Activated naive CD8-positive, alpha-beta T cell (primary cell): ENCODE measurements around the gene SORCS2.
"Not testable (repeated sequence)": the region's sequence is repeated elsewhere in the genome, so short reads cannot be mapped to it uniquely, and the experiment has no call there.

ENCODE experiments used
- H3K27ac Mint-ChIP-seq: one replicate; pipeline ENCODE4 v1.8.0; 2021; ENCODE audit warnings: mixed read lengths
- H3K27me3 Mint-ChIP-seq: one replicate; pipeline ENCODE4 v1.8.0; 2021; ENCODE audit warnings: mixed read lengths
- H3K36me3 Mint-ChIP-seq: one replicate; pipeline ENCODE4 v1.8.0; 2021; ENCODE audit warnings: mixed read lengths
- H3K4me1 Mint-ChIP-seq: one replicate; pipeline ENCODE4 v1.8.0; 2021; ENCODE audit warnings: low read depth, mixed read lengths
- H3K4me3 Mint-ChIP-seq: one replicate; pipeline ENCODE4 v1.8.0; 2021; ENCODE audit warnings: mild to moderate bottlenecking, mixed read lengths
- H3K9me3 Mint-ChIP-seq: one replicate; pipeline ENCODE4 v1.8.0; 2021; ENCODE audit warnings: low read depth, mixed read lengths

SORCS2 gene

DNA sequence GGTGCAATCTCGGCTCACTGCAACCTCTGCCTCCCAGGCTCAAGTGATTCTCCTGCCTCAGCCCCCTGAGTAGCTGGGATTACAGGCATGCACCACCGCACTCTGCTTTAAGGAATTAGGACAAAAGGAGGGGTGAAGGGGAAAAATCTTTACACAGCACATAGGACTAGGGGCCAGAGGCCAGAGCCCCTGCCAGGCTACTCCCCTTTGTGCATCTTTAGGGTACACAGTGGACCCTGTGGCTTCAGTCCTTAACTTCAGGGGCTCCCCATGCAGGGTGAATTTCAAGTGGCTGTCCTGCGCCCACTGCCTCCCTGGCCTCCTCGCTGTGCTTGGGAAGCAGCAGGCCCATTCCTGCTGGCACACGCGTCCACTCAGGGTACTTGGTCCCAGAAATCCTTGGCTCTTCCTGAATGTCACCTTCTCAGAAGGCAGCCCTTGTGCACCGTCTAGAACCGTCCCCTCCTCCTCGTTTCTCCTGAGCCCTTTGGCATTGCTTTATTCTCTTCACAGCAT is 381.3 kb downstream of the SORCS2 start:
- H3K4me3 Mint-ChIP-seq, result no peak overlapping the region
- H3K27ac Mint-ChIP-seq, result no peak overlapping the region
- peaks cover 23% of the 10 kb centered on the region for H3K9me3 Mint-ChIP-seq
- peaks cover 14% of the 10 kb centered on the region for H3K36me3 Mint-ChIP-seq
- H3K27me3 Mint-ChIP-seq, result peaks cover 5% of the 10 kb centered on the region
- H3K4me1 Mint-ChIP-seq, result no peaks in the 10 kb centered on the region

DNA sequence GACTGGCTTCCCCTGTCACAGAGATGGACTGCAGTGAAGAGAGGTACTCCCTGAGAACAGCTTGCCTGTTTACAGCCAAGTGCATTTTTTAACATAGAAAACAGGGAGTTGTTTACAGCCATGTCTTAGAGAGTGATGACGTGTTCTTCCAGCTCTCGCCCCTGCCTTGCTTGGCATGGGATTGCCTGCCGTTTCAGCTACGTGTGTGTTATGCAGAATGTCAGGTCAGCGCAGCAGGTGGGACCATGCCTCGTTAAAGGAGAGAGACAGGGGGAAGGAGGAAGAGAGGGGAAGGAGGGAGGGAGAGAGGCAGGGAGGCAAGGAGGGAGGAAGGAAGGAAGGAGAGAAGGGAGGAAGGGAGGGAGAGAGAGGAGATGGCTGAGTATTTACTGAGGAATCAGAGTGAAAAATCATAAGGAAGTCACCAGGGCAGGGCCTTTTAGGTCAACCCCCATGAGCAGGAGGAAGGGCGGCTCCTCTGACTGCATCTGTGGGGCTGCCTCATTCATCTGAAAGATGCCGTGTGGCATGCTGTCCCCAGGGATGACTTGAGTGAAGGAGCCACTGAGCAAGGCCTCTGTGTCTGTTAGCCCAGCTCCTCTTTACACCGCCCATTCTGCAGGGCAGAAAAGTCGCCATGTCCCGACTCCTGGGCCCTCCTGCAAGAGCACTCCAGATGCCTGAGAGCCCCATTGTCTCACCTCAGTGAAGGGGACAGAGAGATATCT is 382.1 kb downstream of the SORCS2 start:
- Mint-ChIP-seq H3K9me3 (peaks cover 29% of the 10 kb centered on the region), H3K27ac (no peak overlapping the region), H3K27me3 (peaks cover 5% of the 10 kb centered on the region), H3K4me1 (no peaks in the 10 kb centered on the region), H3K4me3 (no peak overlapping the region), H3K36me3 (peaks cover 14% of the 10 kb centered on the region)

DNA sequence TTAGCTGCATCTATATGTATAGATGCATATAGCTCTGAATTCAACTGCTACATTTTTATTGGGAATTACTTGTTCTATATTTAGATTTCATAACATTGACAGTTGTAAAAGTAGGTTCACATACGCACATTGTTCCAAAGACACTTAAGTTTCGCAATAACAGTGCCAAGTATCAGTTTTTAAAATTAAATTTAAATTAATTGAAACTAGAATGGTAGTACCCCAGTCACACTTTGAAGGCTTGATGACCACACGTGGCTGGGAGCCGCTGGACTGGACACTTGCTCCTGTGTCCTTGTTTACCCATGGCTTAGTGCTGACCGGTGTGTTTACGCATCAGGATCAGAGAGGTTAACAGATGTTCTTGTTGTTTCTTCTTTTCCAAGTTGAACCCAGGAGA is 383.1 kb downstream of the SORCS2 start:
- no peak overlapping the region for H3K4me3 Mint-ChIP-seq
- peaks cover 14% of the 10 kb centered on the region for H3K36me3 Mint-ChIP-seq
- peaks cover 5% of the 10 kb centered on the region for H3K27me3 Mint-ChIP-seq
- H3K9me3 Mint-ChIP-seq, result peaks cover 33% of the 10 kb centered on the region
- no peak overlapping the region for H3K27ac Mint-ChIP-seq
- no peaks in the 10 kb centered on the region for H3K4me1 Mint-ChIP-seq

DNA sequence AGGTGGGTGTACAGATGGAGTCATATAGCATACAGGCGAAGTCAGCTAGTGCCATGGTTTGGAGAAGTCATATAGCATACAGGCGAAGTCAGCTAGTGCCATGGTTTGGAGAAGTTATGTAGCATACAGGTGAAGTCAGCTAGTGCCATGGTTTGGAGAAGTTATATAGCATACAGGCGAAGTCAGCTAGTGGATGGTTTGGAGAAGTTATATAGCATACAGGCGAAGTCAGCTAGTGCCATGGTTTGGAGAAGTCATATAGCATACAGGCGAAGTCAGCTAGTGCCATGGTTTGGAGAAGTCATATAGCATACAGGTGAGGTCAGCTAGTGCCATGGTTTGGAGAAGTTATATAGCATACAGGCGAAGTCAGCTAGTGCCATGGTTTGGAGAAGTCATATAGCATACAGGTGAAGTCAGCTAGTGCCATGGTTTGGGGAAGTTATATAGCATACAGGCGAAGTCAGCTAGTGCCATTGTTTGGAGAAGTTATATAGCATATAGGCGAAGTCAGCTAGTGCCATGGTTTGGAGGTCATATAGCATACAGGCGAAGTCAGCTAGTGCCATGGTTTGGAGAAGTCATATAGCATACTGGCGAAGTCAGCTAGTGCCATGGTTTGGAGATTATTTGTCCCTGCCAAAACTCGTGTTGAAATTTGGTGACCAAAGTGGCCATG is 385.2 kb downstream of the SORCS2 start:
- H3K27ac Mint-ChIP-seq, result not testable (repeated sequence)
- H3K9me3 Mint-ChIP-seq, result peaks cover 33% of the 10 kb centered on the region

DNA sequence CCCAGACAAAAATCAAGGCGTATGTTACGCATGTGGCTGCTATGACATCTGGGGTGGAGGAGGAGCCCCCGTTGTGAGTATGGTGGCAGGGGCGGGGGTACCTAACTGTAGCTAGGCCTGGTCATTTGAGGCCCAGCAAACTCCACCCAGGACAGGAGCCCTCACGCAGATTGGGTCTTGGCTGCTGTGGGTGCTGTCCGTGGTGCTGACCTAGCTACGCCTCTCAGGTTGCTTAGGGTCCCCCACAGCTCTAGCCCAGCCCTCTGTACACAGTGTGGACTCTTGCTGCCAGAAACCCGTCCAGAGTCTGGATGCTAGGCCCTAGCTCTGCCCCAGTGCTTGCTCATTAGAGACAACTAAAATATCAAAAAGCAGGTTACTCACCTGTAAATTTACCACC is 389.1 kb downstream of the SORCS2 start:
- Mint-ChIP-seq H3K27me3 (no peaks in the 10 kb centered on the region), H3K4me3 (no peak overlapping the region), H3K9me3 (peaks cover 19% of the 10 kb centered on the region), H3K4me1 (no peaks in the 10 kb centered on the region), H3K27ac (no peak overlapping the region), H3K36me3 (peaks cover 5% of the 10 kb centered on the region)

More for the DNA sequence above, 385.2 kb downstream of the SORCS2 start:
- not testable (repeated sequence) for H3K4me3 Mint-ChIP-seq, H3K4me1 Mint-ChIP-seq, H3K27me3 Mint-ChIP-seq
- H3K36me3 Mint-ChIP-seq, result peaks cover 14% of the 10 kb centered on the region

DNA sequence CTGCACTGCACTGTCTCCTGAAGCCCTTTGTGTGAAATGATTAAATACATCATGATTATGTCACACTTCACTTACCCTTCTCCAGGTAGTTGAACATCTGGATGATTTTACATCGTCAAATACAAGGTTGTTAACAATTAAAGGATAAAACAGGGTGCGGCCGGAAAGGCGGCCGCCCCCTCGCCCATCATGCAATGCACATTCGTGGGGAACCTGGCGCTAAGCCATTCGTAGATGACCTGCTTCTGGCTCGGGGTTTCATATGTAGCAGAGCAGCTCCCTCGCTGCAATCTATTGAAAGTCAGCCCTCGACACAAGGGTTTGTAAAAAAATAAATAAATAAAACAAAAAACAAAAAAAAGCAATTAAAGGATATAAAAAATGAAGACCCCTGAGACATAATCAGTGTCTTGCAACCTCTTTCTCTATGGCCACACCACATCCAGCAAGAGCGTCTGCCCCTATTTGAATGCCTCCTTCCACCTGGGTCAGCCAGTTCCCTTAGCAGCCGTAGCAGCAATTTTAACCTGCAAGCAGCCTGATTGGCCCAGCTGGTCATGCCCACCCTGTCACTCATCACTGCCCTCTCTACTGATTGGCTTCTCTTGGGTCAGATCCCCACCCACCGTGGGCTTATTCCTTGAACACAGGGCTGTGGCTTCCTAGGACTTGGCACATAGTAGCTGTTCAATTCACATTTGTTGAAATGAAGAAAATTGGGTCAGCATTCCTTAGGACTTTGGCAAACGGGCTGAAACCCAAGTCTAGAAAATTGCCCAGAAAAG is 390.2 kb downstream of the SORCS2 start:
- Mint-ChIP-seq H3K4me1 (no peaks in the 10 kb centered on the region), H3K9me3 (peaks cover 17% of the 10 kb centered on the region), H3K36me3 (no peaks in the 10 kb centered on the region), H3K27ac (no peak overlapping the region), H3K4me3 (no peak overlapping the region), H3K27me3 (peaks cover 4% of the 10 kb centered on the region)

DNA sequence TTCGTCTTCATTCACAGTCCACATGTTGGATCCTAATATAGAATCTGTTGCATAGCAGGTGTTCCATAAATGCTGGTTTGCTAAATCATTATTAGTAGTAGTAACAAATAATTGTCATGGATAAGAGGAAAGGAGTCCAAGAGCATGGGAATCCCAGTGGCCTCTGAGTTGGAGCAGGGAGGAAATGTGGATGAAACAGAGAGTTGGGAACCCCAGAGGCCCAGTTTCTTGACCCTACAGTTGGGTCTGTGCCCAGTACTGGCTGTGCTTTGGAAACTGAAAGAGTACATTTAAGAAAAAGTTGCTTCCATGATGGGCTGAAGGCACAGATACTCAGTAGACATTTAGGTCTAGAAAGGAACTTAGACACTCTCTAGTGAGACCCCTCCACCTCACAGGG is 391.8 kb downstream of the SORCS2 start:
- peaks cover 6% of the 10 kb centered on the region for H3K9me3 Mint-ChIP-seq
- no peak overlapping the region for H3K27ac Mint-ChIP-seq
- H3K36me3 Mint-ChIP-seq, result no peaks in the 10 kb centered on the region
- no peaks in the 10 kb centered on the region for H3K4me1 Mint-ChIP-seq
- H3K27me3 Mint-ChIP-seq, result peaks cover 9% of the 10 kb centered on the region
- H3K4me3 Mint-ChIP-seq, result no peak overlapping the region

DNA sequence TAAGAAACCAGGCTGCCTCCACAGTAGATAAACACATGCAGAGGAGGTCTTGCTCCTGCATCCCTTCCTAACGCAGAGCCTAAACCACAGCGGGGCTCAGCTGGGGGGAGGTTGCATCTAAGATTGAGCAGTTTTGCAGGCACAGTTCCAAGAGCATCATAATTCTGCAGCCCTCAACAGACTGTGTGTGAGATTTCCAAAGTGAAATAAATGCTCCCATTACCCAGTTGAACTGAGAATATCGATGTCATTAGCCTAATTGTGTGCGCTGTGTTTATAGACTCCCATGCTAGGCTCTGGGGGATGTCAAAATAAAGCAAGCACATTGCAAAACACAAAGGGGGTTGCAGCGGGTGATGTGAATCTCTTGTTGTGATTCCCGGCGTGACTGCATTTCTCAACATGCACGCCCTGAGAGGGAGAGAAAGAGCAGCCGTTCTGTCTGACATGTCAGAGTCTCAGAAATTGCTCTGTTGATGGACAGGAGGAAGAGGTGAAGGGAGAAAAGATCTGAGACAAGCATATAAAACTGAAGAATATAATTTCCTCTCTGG is 392.3 kb downstream of the SORCS2 start:
- H3K36me3 Mint-ChIP-seq, result no peaks in the 10 kb centered on the region
- H3K27ac Mint-ChIP-seq, result no peak overlapping the region
- peaks cover 1% of the 10 kb centered on the region for H3K9me3 Mint-ChIP-seq
- H3K4me1 Mint-ChIP-seq, result no peaks in the 10 kb centered on the region
- no peak overlapping the region for H3K4me3 Mint-ChIP-seq
- peaks cover 10% of the 10 kb centered on the region for H3K27me3 Mint-ChIP-seq

DNA sequence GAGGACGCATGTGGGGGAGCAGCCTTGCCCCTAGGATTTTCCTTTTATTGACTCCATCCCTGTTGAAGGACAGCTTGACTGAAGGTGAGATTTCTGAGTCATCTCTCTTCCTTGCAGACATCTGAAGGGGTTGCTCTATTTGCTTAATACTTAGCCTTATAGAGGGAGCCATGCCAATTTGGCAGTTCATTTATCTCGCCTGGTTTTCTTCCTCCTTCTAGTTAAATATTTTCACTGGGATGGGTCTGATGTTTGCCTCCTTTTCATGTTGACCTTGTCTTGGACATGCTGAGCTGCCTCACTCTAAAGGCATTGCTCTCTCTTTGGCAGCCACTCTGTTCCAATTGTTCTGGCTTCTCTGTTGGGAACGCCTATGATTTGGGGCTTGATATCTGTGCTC is 393.4 kb downstream of the SORCS2 start:
- no peaks in the 10 kb centered on the region for H3K9me3 Mint-ChIP-seq
- peaks cover 10% of the 10 kb centered on the region for H3K27me3 Mint-ChIP-seq
- H3K36me3 Mint-ChIP-seq, result no peaks in the 10 kb centered on the region
- H3K4me3 Mint-ChIP-seq, result no peak overlapping the region
- no peaks in the 10 kb centered on the region for H3K4me1 Mint-ChIP-seq
- no peak overlapping the region for H3K27ac Mint-ChIP-seq

DNA sequence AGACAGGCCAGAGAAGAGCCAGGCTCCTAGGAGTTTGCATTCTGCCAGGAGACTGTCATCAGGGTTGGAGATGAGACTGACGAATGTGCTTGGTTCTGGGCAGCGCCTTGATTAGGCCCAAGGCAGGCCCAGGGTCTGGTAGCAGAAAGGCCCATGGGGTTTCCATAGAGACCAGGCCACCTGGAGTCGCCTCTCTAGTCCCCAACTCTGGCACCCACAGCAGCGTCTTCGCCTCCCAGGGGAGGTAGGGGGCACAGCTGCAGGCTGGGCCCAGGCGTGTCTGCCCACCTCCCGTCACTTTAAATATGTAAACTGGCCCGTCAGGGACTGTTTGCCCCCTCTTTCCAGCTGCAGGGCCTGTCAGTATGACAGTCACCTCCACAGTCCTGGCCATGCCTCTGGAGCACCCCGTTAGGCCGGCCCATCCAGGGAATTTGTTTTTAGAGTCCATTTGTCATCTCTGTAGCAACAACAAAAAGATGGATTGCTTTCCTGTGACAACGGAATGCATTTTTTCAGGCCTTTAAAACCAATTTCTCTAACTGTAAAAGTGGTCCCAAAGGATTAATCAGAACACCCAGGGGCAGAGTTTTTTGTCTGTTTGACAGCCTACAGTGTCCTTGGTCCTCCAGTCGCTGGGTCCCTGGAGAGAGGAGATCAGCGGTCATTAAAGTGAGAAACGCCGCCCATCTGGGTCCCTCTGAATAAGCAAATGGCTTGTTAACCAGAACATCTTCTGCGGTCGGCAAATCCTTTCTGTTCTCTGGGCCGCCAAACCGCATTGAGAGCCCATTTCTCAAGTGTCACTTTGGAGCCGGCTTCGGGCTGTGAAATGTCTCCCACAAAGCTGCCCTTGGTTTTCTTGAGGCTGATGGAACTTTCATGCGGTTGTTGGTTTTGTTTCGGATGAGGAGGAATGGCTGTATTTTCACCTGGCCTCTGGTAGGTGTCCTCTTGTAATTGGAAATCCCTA is 395.4 kb downstream of the SORCS2 start:
- H3K27ac Mint-ChIP-seq, result no peak overlapping the region
- peaks cover 10% of the 10 kb centered on the region for H3K27me3 Mint-ChIP-seq
- no peak overlapping the region for H3K4me3 Mint-ChIP-seq
- no peaks in the 10 kb centered on the region for H3K36me3 Mint-ChIP-seq
- no peaks in the 10 kb centered on the region for H3K4me1 Mint-ChIP-seq
- no peaks in the 10 kb centered on the region for H3K9me3 Mint-ChIP-seq

DNA sequence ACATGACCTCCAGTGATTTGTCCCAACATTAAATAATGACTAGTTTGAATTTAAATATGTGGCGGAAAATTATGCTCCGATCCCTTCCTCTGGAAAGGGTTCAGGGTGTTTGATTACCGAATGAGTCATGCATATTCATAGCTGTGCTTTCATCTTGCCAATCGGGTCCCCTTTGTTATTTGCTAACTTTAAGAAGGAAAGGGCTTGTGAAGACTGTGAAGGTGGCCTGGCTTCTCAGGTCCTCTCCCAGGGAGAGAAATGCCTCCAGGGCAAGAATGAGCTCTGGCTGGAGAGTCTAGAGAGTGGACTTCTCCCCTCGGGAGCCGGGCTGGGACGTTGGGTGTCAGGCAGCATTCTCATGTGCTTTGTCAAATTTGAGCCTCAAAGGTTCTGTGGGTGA is 397.9 kb downstream of the SORCS2 start:
- H3K27me3 Mint-ChIP-seq, result peaks cover 10% of the 10 kb centered on the region
- H3K27ac Mint-ChIP-seq, result no peak overlapping the region
- H3K4me1 Mint-ChIP-seq, result no peaks in the 10 kb centered on the region
- no peaks in the 10 kb centered on the region for H3K9me3 Mint-ChIP-seq
- no peaks in the 10 kb centered on the region for H3K36me3 Mint-ChIP-seq
- H3K4me3 Mint-ChIP-seq, result no peak overlapping the region

DNA sequence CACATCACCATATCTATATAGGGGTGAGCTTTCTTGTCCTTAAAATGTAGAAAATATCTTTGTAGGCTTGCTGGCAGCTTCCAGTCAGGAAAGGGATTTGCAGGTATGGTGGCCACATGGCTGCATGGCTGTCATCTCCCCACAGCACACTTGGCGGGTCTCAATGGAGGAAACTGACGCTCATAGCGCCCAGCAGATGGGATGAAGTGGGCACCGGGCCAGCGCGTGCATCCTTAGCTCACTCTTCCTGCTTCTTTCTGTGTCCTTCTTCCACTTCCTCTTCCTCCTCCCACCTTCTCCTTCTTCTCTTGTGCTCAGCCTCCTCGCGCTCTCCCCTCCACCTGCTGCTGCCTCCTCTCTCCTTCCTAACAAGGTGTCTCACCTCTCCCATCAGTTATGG is 398.6 kb downstream of the SORCS2 start:
- peaks cover 14% of the 10 kb centered on the region for H3K27me3 Mint-ChIP-seq
- H3K9me3 Mint-ChIP-seq, result no peaks in the 10 kb centered on the region
- no peak overlapping the region for H3K4me3 Mint-ChIP-seq
- H3K27ac Mint-ChIP-seq, result no peak overlapping the region
- no peaks in the 10 kb centered on the region for H3K4me1 Mint-ChIP-seq
- no peaks in the 10 kb centered on the region for H3K36me3 Mint-ChIP-seq

DNA sequence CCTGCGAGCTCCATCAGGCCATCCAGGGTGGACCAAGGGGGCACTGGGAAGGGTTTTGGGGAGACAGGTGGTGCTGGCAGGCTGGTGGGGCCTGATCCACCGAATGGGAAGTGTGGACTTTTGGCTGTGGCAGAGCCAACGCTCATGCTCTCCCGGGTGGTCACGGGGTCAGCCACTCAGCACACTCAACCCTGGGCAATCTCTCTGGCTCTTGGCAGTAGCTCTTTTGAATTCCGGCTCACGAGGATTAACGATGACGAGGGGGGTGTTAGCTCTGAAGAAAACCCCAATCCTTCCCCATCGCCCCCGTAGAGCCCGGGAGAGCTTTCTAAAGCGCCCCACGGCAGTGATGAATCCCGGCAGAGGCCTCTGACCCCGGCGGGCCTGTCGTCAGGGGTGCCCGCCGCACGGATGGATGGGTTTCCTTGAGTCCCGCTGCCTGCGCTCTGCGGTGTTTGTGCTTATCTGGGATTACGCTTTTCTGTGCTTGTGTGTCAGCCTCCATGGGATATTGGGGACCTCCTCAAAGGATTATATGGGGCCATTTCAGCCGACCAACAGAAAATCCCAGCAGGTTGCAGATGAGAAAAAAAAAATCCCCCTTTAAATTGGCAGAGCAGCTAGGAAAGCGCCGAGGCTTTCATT is 399.2 kb downstream of the SORCS2 start:
- peaks cover 17% of the 10 kb centered on the region for H3K27me3 Mint-ChIP-seq
- no peaks in the 10 kb centered on the region for H3K9me3 Mint-ChIP-seq
- H3K4me1 Mint-ChIP-seq, result no peaks in the 10 kb centered on the region

More for the DNA sequence above, 399.2 kb downstream of the SORCS2 start:
- Mint-ChIP-seq H3K36me3 (no peaks in the 10 kb centered on the region), H3K27ac (no peak overlapping the region), H3K4me3 (no peak overlapping the region)
